ENCODE results near the gene CSMD2.

CSMD2 gene

DNA sequence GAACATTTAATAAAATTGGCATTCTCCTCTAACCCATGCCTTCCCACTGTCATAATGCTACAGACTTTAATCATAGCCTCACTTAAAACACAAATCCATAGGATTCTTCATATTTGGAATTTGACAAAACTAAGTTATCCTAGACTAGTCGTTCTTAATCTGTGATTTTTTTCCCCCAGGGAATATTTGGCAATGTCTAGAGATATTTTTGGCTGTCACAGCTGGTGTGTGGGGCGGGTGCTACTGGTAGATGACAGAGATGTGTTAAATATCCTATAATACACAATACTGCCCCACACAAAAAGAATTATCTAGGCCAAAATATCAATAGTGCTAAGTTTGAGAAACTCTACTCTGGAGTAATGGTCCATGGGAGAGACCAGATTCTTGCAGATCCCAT is 396.9 kb downstream of the CSMD2 start:
- no peak for DNase-seq (ENCODE audit: low read depth)
- H3K4me3 ChIP-seq (ENCODE audit: control insufficient read depth, low read depth, low read length): no peak overlapping the region
- TF ChIP-seq, protein P1, sequence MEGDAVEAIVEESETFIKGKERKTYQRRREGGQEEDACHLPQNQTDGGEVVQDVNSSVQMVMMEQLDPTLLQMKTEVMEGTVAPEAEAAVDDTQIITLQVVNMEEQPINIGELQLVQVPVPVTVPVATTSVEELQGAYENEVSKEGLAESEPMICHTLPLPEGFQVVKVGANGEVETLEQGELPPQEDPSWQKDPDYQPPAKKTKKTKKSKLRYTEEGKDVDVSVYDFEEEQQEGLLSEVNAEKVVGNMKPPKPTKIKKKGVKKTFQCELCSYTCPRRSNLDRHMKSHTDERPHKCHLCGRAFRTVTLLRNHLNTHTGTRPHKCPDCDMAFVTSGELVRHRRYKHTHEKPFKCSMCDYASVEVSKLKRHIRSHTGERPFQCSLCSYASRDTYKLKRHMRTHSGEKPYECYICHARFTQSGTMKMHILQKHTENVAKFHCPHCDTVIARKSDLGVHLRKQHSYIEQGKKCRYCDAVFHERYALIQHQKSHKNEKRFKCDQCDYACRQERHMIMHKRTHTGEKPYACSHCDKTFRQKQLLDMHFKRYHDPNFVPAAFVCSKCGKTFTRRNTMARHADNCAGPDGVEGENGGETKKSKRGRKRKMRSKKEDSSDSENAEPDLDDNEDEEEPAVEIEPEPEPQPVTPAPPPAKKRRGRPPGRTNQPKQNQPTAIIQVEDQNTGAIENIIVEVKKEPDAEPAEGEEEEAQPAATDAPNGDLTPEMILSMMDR (IDR thresholded peaks at IDR 0.05; ENCODE audit: control insufficient read depth, insufficient read depth, low read depth, low read length, missing control alignments): no peak

DNA sequence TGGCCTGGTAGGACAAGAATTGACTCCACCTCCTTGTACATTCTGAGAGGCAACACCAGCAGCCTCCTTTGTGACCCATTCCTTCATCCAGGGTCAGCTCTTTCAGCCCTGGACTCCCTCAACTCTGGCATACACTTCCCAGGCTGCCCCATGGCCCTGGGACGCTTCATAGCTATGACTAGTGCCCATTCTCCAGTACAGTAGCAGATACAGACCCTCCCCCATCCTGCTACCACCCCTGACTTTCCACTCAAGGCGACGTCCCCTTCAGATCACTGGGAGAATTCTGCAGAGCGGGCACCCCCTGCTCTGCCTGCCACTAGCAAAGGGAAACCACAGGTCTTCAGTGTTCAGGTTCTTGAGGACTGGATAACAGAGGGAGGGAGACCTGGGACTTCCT is 400.9 kb downstream of the CSMD2 start:
- no peak for DNase-seq (ENCODE audit: low read depth)
- TF ChIP-seq, protein P1 (IDR thresholded peaks at IDR 0.05; ENCODE audit: control insufficient read depth, insufficient read depth, low read depth, low read length, missing control alignments): no peak
- H3K4me3 ChIP-seq (ENCODE audit: control insufficient read depth, low read depth, low read length): no peak overlapping the region

DNA sequence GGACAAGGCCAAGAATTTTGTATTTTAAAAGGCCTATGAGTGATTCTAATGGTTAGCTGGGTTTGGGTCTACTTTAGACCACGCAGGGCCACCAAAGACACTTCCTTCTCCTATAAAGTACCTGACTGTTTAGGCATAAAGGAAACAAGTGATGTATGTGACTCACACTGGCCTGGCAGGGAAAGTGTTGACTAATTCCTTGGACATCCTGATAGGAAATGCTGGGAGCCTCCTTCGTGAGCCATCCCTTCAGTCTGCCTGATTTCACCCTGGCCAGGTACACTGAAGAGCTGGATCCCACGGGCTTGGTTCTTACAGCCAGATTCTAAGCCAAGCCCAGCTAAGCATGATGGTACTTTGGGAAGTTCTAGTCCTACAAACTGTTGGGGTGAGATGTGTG is 401.6 kb downstream of the CSMD2 start:
- peak; percentile 34 for DNase-seq (ENCODE audit: low read depth)
- no peak overlapping the region for H3K4me3 ChIP-seq (ENCODE audit: control insufficient read depth, low read depth, low read length)
- TF ChIP-seq, protein P1 (IDR thresholded peaks at IDR 0.05; ENCODE audit: control insufficient read depth, insufficient read depth, low read depth, low read length, missing control alignments): no peak

DNA sequence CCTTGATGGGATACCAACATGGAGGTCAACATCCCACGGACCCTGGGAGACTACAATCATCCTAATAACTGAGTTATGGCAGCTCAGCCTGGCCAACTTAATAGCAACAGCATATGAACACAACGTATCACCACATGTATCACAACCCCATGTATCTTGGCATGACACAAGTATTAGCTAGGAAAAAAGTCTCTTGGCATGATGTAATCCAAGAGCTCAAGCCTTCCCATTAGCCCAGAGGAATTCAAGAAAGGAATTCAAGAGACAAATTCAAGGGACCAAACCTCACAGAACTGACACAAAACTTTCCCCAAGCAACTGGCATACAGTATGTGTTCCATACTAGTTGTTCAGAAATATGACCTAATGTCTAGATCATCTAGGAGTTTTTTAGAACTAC is 402.1 kb downstream of the CSMD2 start:
- H3K4me3 ChIP-seq (ENCODE audit: control insufficient read depth, low read depth, low read length): no peak overlapping the region
- DNase-seq (ENCODE audit: low read depth): no peak
- TF ChIP-seq, protein P1 (IDR thresholded peaks at IDR 0.05; ENCODE audit: control insufficient read depth, insufficient read depth, low read depth, low read length, missing control alignments): no peak

DNA sequence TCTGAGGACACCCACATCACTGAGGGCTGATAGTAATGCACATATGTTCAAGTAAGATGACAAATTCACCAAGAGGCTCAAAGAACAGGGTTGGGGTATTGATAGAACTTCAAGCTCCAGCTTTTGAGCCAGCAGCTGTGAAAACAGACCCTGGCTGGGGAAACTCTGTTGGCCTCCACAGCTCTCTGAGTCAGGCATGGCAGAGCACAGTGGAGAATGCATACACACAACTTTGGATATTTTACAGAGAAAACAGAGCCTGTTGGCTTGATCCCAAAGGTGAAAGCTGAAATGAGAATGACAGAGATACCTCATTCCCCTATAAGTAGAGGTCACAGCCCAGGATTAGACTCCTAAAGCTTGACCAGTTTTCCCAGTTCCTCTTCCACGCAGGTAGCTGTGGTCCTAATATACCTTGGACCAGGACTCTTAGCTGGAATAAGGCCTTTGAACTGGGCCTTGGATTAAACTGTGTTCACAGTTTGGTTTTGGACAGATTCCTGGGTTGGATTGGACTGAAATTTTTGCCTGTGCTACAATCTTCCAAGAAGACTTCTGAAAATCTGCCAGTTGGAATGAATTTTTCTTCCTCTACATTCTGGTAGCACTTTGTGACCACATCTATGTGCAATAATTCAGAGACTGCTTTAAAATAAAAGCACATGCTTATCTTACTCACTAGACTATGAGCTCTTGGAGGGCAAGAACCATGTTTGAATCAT is 402.8 kb downstream of the CSMD2 start:
- TF ChIP-seq, protein P1 (IDR thresholded peaks at IDR 0.05; ENCODE audit: control insufficient read depth, insufficient read depth, low read depth, low read length, missing control alignments): no peak
- DNase-seq (ENCODE audit: low read depth): peak; percentile 40
- H3K4me3 ChIP-seq (ENCODE audit: control insufficient read depth, low read depth, low read length): no peak overlapping the region

DNA sequence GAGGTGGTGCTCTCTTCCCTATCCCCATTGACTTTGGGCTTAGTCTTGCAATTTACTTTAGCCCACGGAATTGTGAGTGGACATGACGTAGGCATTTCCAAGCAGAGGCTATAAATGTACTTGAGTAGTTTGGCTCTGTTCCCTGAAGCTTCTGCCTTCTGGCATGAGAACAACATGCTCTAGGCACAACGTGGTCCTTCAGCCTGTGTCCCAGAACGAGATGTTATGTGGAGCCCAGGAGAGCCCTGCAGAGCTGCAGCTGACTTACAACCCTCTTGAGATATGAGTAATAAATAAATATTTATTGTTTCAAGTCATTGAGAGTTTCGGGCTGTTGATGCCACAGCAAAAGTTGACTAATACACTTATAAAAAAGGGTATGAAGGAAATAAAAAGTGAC is 406.3 kb downstream of the CSMD2 start:
- peak; percentile 18 for DNase-seq (ENCODE audit: low read depth)
- no peak overlapping the region for H3K4me3 ChIP-seq (ENCODE audit: control insufficient read depth, low read depth, low read length)
- TF ChIP-seq, protein P1 (IDR thresholded peaks at IDR 0.05; ENCODE audit: control insufficient read depth, insufficient read depth, low read depth, low read length, missing control alignments): no peak
